ENCODE measurements around the gene CLIC3. TPM values are rescaled to one million over a fixed set of nuclear protein-coding genes. Genes with fewer than 3 reads are reported as not detected.

CLIC3 gene
- total and polyA plus RNA-seq, 2 donors (not counting 1 experiment from before 2014, with no cell fraction given) = 1.1 to 1.9 TPM

- Histone ChIP-seq H3K4me3 (ENCODE audit: control extremely low read depth in 1 of 5, extremely low read depth in 1 of 5, insufficient read depth in 1 of 5, low read depth in 2 of 5, low read length in 4 of 5) (no peak overlapping the region), H3K9ac (ENCODE audit: low read length) (no peak overlapping the region), H4K20me1 (ENCODE audit: control insufficient read depth, insufficient read depth, low read length, poor library complexity, severe bottlenecking) (no peaks in the 10 kb centered on the region), H3K4me1 (ENCODE audit: control insufficient read depth in 2 of 2, insufficient read depth in 2 of 2, low read length in 2 of 2) (no peaks in the 10 kb centered on the region), H3K27me3 (replicated peaks in 1 of 4; ENCODE audit: control extremely low read depth in 1 of 4, control insufficient read depth in 3 of 4, insufficient read depth in 4 of 4, low read length in 3 of 4) (peaks cover 0 to 6% (median under 1%) of the 10 kb centered on the region in 4 experiments), H3K36me3 (replicated peaks in 1 of 2; ENCODE audit: control extremely low read depth in 1 of 2, control insufficient read depth in 1 of 2, extremely low read depth in 1 of 2, insufficient read depth in 2 of 2, low read length in 1 of 2) (no peaks in the 10 kb centered on the region), H3K4me2 (replicated peaks; ENCODE audit: low read depth, low read length, poor library complexity, severe bottlenecking) (no peak overlapping the region), H3K27ac (ENCODE audit: low read length in 2 of 2) (no peak overlapping the region), H3K9me3 (ENCODE audit: control extremely low read depth in 1 of 3, control insufficient read depth in 2 of 3, insufficient read depth in 1 of 3, low read length in 2 of 3) (peaks cover 0 to 2% (median 0%) of the 10 kb centered on the region in 3 donors), H2AFZ (ENCODE audit: insufficient read depth, low read depth, low read length, poor library complexity, severe bottlenecking) (no peak overlapping the region), H3K79me2 (ENCODE audit: control insufficient read depth, insufficient read depth, low read length) (no peaks in the 10 kb centered on the region)
- ATAC-seq (ENCODE audit: low read depth) (no peak), DNase-seq (no peak)
- ChIA-PET POLR2A (no interaction called here), CTCF (no interaction called here)
- intact Hi-C loops (cut with micrococcal nuclease) = no loop called here
- TF ChIP-seq CTCF (IDR thresholded peaks at IDR 0.05) (no peak), EZH2 (IDR thresholded peaks at IDR 0.05; ENCODE audit: borderline replicate concordance, insufficient read depth, low read depth, low read length, poor library complexity, severe bottlenecking) (no peak)
- Mint-ChIP-seq H3K27me3 (no peaks in the 10 kb centered on the region), H3K27ac (no peak overlapping the region), H3K4me1 (peaks cover 2% of the 10 kb centered on the region), H3K9me3 (ENCODE audit: insufficient read depth) (no peaks in the 10 kb centered on the region), H3K4me3 (no peak overlapping the region)
- WGBS (ENCODE audit: insufficient coverage) = 90% methylated on average over 10 of the region's 19 CpGs
Observed at GRCh38 chr9:136960212-136960937, 36.0 kb downstream of the CLIC3 start.

Measured in B cell (primary cell).